Stimulated activated CD8-positive, alpha-beta memory T cell treated with anti-CD3 and anti-CD28 coated beads, Interleukin-15, amount 100 ng/mL, for 24 hours (primary cell): ENCODE measurements around the gene UBASH3B.

Experiments used
- DNase-seq: peaks from one replicate; pipeline ENCODE4 v3.0.0-alpha.2; 2020; ENCODE audit warnings: low read depth

Gene UBASH3B

DNA sequence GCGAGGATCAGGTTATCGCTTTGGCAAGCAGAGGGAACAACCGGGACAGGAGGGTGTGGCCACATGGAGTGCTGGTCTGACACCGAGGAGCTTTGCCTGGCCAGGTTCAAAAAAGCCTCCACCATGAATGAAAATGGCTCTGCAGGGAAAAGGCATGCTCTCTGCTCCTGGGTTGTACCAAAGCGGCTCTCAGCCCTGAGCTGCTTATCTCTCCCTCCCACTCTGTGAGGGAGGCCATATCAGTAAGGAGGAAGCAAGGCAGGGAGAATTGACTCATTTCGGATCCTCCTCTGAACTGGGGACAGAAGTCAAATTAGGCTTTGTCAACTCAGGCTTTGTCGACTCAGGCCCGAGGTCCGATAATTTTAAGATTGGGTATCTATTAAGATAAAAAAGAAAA, 99.9 kb downstream of the UBASH3B start:
- no peak for DNase-seq

DNA sequence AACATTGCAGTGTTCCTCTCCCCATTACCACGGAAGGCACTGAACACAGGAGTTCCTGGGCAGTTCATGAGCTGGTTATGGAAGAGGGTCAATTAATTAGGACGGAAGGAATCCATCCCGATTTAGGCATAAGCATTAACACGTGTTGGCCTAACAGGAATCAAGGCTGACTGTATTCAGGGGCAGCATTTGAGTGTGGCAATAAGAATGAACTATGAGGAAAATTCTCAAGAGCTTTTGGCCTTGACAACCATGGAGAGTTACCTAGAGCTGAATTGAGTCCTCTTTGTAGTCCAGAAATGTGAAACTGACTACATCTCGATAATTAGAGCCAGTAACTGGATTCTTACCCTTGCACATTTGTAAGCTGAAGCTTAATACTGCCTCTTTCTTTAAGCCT, 100.4 kb downstream of the UBASH3B start:
- no peak for DNase-seq

DNA sequence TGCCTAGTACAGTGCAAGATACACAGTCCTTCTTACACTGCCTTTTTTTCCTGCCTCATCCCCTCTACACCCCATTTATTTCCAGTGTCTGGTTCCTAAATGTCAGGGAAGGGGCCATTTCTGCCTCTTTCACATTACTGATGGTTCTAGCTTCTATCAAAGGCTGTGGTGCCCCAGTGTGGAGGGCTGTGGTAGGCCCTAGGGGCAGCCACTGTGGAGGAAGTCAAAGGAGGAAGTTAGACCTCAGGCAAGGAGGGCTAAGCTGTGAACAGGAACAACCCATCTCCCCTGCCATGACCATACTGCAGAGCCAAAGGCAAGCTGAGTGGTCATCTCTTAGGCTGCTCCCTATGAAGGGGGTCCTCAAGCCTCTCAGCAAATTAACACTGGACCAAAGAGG, 100.9 kb downstream of the UBASH3B start:
- no peak for DNase-seq

DNA sequence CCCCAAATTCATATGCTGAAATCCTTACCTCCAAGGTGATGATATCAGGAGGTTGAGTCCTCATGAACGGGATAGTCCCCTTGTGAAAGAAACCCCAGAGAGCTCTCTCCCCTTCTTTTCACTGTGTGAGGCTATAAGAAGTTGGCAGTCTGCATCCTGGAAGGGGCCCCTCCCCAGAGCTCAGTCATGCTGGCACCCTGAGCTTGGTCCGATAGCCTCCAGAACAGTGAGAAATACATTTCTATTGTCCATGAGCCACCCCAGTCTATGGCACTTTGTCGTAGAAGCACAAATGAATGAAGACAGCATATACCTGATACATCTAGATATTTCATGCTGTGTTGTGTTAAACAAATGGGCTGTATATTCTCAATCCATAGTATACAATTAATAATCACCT, 101.7 kb downstream of the UBASH3B start:
- DNase-seq, result no peak

DNA sequence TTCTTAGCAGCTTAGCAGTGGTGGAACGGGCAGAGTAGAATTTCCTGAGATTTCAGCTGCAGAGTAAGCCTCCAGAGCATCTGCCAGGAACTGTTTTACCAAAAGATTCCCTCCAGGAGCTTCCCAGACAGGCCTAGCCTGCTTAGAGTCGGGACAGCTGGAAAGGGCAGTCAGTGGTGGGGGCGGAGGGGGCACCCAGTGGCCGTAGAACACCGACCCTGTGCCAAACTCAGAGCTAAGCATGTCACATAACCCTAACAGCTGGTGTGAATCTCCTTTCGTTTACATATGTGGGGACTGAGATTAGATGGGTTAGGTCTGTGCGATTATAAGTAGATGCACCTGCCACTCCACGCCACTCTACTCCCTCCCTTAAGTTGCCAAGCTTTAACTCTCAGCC, 102.8 kb downstream of the UBASH3B start:
- no peak for DNase-seq

DNA sequence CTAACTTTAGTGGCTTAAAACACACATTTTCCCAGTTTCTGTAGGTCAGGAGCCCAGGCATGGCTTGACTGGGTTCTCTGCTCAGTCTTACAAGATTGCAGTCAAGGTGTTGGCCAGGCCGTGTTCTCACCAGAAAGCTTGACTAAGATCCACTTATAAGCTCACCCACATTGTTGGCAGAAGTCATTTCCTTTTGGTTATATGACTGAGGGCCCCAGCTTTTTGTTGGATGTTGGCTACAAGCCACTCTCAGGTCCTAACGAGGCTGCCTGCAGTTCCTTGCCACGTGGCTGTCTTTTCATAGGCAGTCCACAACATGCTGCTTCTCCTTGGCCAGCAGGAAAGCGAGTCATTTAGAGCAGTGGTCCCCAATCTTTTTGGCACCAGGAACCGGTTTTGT, 103.5 kb downstream of the UBASH3B start:
- DNase-seq, result no peak

DNA sequence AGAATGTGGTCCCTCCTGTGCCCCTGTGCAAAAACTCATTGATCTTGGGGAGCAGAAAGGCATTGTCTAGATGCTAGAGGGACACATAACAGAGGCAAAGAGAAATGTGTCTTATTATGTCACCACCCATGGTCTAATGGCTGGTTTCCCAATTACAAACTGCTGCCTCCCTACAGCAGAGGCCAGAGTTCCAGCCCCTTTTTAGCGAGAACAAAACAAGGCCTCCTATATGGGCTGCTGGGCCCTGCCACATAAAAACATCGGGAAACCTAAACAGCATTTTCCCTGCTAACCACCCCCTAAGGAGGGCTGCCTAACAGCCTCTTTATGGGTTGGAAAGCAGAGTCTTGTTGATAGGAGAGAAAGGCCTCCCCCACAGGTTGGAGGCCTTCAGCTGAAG, 107.6 kb downstream of the UBASH3B start:
- DNase-seq, result no peak

DNA sequence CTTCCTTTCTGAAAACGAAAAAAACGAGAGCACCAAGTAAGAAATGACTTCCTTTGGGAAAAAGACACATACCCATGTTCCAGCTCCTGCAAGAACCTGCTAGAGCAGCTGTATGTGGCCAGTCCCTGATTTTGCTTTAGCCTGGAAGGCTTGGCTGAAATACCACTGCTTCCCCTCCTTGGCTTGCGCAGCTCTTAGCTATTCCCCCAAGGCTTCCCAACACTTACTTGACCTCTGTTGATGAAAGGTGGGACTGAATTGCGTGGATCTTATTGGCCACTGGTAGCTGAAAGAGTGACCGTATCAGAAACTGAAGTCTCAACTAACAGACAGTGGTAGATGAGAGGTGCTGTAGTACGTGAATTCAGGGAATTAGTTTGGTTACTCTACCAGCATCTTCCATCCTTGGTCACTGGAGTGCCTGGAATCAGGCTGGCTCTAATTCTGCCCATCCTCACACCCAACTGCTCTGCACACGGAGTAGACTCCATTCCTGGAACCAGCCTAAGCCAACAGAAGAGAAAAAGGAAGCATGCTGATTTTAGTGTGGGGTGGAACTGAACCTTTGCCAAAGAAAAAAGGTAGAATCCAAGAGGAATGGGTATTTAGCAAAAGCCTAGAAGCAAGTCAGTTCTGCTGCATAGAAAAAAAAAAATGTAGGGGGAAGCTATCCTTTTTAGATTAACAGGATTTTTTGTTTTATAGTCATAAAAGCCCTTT, 109.0 kb downstream of the UBASH3B start:
- DNase-seq, result no peak

DNA sequence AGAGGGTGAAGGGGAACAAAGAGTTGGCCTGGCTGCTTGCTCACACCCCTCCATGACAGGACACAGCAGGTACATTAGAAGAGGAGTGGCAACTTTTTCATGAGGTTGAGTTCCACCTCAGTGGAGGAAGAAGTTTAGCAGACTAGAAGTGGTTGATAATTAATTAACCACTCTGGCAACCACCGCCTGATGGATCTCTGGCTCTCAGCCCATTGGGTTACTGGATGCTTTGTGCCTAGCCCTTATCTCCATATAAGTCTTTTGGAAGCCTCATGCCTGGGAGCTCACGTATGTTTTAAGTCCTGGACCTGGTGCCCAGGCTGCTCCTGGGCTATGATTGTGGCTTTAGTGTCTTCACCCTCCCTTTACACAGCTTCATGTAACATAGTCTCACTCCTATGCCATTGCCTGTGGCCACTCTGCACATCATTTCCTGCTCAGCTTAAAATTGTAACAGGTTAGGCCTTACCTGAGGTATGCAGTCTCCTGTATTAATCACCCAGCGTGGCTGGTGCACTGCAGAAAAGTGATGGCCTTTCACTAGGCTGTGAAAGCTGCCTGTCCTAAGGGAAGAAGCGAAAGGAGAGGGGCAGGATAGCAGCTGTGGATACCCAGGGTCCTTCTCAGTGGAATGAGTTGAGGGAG, 110.1 kb downstream of the UBASH3B start:
- DNase-seq, result no peak

DNA sequence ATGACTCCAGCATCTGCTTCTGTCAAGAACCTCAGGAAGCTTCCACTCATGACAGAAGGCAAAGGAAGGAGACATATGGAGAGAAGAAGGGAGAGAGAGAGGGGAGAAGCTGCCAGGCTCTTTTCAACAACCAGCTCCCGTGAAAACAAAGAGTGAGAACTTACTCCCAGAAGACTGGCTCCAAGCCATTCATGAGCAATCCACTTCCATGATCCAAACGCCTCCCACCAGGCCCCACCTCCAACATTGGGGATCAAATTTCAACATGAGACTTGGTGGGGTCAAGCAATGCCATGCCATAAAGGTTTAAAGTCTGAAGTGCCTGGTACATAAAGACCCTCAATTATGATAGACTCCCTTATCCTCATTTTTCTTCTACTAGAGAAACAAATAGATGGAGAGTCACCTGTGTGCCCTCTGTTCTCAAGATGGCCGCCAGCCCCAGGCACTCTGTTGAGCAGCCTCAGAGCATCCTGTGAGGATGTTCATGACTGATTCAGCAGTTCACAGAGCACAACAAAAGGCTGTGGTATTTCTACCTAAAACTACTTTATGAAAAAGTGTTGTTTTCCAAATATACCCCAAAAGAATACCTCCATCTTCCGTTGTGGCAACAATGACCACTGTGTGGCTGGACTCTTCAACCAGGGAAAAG, 113.7 kb downstream of the UBASH3B start:
- DNase-seq, result no peak

DNA sequence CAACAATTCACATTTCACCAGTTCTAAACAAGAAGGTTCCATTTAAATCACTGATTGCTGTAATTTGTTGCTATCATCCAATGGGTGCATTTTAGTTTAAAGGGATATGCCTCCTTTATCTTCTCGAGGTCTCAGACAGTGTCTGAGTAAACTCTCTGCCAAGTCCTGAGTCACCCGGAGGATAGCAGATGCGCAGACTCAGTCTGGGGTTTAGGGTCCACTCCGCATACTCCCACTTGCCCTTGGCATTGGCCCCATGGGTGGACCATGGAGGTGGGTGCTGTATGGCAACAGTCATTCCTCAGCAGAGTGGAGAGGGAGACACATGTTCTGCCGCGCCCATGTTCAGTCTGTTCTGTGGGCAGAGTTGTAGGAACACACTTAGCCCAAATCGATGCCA, 117.4 kb downstream of the UBASH3B start:
- DNase-seq, result no peak

DNA sequence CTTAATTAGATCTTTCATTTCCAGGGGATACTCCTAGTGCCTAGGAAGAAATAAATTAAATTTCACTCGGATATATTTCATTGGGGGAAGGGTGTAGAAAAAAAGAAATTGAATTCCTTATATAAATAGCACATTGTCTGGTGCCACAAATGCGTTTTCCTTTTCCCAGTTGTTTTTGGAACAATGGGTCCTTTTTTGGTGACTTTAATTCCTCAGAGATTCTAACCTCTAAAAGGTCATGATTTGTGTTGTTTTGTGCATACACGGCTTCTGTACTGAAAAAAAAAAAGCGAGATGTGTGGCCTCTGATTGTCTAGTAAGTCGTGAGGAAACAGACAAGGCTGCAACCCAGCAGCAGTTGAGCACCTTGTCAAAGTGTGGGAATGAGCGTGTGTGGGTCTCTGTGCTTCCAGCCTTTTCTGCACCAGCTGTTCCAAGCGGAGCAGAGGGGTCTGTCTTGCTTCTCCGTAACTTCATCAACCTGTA, 118.3 kb downstream of the UBASH3B start:
- no peak for DNase-seq

DNA sequence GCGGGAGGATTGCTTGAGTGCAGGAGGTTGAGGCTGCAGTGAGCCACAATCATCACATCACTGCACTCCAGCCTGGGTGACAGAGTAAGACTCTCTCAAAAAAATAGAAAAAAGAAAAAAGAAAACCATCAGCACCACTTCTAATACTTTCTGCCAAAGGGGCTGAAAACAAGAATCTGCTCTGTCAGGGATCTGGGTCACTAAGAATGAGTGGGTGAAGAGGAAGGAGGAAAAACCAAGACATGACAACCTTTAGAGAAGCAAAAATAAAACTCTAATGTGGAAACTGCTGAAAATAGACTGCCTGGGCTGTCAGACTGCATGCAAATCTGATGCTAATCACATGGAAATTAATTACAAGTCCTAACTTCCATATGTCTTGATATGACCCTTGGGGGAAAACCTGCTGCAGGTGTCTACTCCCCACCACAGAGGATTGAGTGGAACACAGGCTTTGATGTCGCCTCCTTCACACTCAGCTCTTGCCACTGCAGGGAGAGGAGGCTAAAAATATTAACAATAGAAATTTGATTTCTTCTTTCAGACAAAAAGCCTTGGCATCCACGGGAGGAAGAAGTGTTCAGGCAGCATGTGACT, 120.3 kb downstream of the UBASH3B start:
- no peak for DNase-seq

DNA sequence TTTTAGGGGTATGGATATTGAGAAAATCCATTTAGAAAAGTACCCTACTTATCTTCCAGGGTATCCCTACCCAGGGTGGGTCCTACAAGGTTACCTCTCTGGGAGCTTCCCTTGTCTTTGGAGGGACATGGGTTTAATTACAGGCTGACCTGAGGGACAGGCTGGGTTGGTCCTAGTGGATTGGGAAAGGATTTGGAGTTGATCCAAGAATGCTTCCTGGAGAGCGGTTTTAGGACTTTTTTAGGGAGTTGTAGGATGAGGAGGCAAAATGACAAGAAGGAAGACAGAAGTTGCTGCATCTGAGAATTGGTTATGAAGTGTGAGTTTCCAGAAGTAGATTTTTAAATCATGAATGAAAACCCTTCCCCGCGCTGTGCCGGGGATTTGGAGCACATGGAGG, 121.0 kb downstream of the UBASH3B start:
- DNase-seq, result no peak

DNA sequence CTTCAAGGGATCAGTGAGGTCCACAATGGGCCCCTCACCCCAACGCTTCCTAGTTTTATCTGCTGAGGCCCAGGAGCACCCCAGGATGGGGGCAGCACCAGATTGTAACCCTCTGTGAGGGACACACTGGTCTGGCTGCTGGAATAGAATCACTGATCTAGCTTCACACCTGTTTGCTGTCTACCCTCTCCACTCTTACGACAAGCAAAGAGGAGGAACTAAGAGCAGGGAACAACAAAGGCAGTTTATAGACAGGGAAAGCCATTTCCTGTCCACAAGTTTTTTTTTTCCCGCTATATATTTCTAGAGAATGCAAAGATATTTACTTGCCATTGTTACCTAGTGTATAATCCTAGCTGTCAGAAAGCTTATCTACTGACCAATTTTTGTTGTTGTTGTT, 121.8 kb downstream of the UBASH3B start:
- DNase-seq, result no peak

DNA sequence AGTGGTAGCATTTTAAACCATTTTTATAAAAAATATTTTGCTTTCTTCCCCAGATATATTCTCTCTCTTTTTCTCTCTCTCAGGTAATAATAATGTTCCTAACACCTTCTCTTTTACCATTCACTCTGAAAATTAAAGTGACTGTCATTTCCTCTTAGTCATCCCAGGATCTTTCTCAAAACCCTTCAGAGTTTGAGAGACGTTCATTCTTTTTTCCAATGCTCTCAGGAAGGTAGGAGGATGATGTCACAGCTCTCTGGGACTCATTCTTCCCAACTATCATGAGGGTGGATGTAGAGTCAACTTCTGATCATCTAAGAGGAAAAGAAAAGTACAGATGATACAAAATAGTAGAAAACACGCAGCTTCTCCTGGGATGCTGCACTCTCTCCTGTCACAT, 122.6 kb downstream of the UBASH3B start:
- no peak for DNase-seq

DNA sequence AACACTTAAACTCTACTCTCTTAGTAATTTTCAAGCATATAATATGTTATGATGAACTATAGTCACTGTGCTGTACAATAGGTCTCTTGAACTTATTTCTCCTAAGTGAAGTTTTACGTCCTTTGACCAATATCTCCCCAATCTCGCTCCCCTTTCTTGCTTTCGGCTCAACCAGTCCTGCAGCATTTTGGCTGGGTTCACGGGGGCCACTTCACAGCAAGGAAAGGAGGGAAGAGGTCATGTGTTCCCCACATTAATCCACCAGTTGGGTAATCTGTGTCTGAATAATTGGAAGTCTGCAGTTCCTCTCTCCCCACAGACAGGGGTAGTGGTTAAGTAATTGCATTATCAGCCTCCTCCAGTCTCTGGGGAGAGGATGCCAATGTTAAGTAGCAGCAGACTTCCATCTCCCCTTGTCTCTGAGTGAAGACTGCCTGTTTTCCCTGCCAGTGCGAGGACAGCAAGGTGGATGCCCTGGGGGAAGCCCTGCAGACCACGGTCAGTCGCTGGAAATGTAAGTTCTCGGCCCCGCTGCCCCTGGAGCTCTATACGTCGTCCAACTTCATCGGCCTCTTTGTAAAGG, 123.6 kb downstream of the UBASH3B start:
- no peak for DNase-seq

DNA sequence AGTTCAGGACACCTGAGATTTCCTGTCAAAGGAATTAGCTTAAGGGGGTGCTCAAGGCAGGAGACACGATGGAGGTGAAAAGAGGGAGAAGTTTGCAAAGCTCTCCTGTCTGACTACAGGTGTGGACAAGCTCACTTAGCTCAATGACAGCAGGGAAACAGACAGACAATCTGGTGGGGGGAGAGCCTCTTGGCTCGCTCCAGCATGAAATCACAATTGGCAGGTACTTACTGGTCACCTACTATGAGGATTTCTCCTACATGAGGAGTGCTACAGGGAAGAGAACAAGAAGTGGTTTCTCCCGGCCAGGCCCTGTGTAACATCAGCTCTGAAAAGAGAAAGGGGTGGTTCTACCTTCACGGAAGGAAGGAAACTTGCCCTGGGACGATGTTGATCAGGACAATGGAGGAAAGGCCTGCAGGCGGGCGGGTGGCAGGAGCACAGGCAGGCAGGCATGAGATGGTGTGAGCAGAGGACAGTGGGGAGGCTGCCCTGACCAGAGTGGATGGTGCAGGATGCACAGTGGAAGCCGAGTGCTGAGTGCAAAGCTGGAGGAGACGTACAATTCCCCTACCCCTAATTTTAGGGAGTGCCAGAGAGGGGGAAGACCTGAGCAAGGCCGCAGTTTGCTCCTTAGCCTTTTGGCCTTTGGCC, 124.9 kb downstream of the UBASH3B start:
- no peak for DNase-seq

DNA sequence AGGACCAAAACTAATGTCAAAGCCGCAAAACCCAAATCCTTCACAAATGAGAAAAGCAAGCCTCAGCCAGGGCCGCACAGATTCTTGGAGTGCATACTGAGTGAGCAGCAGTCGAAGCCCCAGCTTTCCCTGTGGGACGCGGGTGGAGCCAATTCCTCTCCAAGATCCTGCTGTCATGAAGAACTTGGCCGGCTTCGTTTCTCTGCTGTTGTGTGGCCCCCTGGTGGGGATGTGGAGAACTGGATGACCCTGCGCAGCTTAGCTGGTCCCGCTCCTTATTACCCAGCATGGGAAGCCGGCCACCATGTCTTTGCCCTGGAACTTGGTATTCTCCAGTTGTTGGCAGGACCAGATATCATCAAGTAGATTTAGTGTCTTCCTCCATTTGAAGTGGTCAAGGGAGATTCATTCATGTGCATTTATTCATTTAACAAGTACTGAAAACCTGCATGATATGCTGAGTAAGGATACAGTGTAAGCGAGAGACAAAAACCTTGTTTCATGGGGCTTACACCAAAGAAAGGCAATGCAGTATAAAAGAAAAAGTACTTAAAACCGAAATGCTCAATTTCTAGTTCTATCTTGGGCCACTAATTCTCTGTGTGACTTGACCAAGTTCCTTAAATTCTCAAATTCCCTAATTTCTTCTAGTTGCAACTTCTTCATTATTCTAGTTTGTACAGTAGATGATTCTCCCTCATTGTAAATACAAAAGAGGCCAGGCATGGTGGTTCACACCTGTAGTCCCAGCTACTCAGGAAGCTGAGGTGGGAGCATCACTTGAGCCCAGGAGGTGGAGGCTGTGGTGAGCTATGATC, 126.1 kb downstream of the UBASH3B start:
- peak; percentile 54 for DNase-seq

DNA sequence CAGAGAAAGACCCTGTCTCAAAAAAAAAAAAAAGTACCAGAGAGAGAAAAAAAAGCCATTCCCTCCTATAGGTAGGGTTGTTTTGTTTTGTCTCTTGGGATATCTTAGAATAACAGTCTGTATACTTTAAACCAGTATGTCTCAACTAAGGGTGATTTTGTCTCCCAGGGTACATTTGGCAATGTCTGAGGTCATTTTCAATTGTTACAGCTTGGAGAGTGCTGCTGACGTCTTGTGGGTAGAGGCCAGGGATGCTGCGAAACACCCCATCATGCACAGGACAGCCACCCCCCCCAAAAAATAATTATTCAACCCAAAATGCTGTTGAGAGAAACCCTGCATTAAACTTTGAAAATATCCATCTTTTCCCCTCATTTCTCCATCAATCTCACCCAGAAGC, 126.7 kb downstream of the UBASH3B start:
- no peak for DNase-seq

DNA sequence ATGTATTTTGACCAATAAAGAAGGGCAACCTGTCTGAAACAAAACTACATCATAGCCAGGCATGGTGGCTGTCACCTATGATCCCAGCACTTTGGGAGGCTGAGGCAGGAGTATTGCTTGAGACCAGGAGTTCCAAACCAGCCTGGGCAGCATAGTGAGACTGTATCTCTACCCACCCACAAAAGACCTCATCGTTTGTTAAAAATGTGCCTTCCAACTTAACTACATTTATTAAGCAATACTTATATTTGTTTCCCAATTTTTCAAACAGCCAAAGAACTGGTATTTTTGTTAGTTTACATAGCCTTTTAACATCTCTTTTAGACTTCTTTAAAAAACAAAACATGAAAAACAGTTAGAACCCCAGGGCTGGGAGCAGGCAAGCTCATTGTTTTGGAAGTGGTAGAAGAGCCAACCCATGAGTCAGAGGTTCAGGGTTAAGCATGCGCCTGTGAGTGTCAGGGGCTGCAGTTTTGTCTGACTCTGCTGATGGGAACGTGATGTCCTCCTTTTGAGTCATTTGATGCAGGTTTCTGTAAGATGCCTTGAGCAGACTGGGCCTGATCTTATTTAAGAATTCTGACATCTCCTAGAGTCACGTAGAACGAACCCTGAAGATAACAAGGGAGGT, 128.9 kb downstream of the UBASH3B start:
- no peak for DNase-seq
